ENCODE results near the gene ESR1. TPM values are rescaled to one million over a fixed set of nuclear protein-coding genes. Genes with fewer than 3 reads are reported as not detected.

Gene ESR1
- total and polyA plus RNA-seq, 2 donors (not counting 1 experiment from before 2014, with no cell fraction given): 0.06 to 0.50 TPM

DNA sequence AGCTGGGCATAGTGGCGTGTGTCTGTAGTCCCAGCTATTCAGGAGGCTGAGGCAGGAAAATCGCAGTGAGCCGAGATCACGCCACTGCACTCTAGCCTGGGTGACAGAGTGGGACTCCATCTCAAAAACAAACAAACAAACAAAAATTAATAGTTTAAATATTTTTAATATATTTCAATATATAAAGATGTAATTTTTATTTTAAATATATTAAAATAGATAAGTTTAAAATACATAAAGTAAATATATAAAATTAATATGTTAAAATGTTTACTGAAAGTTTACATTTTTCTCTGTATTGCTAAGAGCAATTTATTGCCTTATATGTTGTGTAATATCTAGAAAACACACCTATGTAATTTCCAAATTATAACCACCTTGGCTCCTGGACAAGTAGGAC lies 44.7 kb upstream of the ESR1 start:
- H3K36me3 ChIP-seq (ENCODE audit: control insufficient read depth, insufficient read depth, low read length): no peaks in the 10 kb centered on the region
- no peaks in the 10 kb centered on the region for H3K79me2 ChIP-seq (ENCODE audit: control insufficient read depth, insufficient read depth, low read length)
- H3K9me3 ChIP-seq (ENCODE audit: control insufficient read depth, insufficient read depth, low read depth, low read length): no peaks in the 10 kb centered on the region
- no peak overlapping the region for H3K9ac ChIP-seq (ENCODE audit: insufficient read depth, low read length)
- H3K4me1 ChIP-seq (ENCODE audit: control insufficient read depth, extremely low read depth, insufficient read depth, low read length): no peaks in the 10 kb centered on the region
- no peak for DNase-seq (ENCODE audit: low read depth in 2 of 2)
- no peak overlapping the region for H3K4me2 ChIP-seq (ENCODE audit: extremely low read depth, insufficient read depth, low read length)
- H2AFZ ChIP-seq (ENCODE audit: low read length): no peak overlapping the region
- no peaks in the 10 kb centered on the region for H3K27me3 ChIP-seq (ENCODE audit: control insufficient read depth, insufficient read depth, low read length)
- H3K27ac ChIP-seq (ENCODE audit: insufficient read depth, low read length): no peak overlapping the region
- no peaks in the 10 kb centered on the region for H4K20me1 ChIP-seq (ENCODE audit: control insufficient read depth, extremely low read depth, insufficient read depth, low read length)
- H3K4me3 ChIP-seq (replicated peaks in 1 of 4; ENCODE audit: control extremely low read depth in 1 of 4, insufficient read depth in 1 of 4, low read depth in 3 of 4, low read length in 4 of 4): peak overlapping the region in 1 of 4 experiments; percentile 51
- TF ChIP-seq EZH2 (IDR thresholded peaks at IDR 0.05; ENCODE audit: low read length, missing control alignments): no peak
- TF ChIP-seq, protein P1, sequence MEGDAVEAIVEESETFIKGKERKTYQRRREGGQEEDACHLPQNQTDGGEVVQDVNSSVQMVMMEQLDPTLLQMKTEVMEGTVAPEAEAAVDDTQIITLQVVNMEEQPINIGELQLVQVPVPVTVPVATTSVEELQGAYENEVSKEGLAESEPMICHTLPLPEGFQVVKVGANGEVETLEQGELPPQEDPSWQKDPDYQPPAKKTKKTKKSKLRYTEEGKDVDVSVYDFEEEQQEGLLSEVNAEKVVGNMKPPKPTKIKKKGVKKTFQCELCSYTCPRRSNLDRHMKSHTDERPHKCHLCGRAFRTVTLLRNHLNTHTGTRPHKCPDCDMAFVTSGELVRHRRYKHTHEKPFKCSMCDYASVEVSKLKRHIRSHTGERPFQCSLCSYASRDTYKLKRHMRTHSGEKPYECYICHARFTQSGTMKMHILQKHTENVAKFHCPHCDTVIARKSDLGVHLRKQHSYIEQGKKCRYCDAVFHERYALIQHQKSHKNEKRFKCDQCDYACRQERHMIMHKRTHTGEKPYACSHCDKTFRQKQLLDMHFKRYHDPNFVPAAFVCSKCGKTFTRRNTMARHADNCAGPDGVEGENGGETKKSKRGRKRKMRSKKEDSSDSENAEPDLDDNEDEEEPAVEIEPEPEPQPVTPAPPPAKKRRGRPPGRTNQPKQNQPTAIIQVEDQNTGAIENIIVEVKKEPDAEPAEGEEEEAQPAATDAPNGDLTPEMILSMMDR (conservative IDR thresholded peaks at IDR 0.05 in 1 of 2, IDR thresholded peaks at IDR 0.05 in 1 of 2; ENCODE audit: low read depth in 1 of 2, low read length in 2 of 2): no peak

DNA sequence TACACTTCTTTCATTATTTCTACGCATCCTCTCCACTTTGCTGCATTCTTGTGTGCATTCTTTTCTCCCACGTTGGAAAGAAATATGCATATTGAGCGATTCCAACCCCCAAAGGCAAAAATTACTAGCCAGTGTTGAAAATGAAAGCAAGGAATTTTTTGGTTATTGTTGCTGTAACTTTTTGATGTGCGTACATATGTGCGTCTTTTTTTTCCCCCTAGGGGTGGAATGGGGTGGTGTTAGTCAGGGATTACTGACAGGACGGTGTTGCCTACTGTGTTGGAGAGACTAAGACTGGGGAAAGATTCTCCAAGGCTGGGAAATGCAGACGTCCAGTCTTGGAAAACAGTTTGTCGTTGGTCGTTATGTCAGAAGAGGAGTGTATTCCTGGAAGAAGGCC lies 44.2 kb upstream of the ESR1 start:
- H3K4me1 ChIP-seq (ENCODE audit: control insufficient read depth, extremely low read depth, insufficient read depth, low read length): no peaks in the 10 kb centered on the region
- no peaks in the 10 kb centered on the region for H3K27me3 ChIP-seq (ENCODE audit: control insufficient read depth, insufficient read depth, low read length)
- H3K9me3 ChIP-seq (ENCODE audit: control insufficient read depth, insufficient read depth, low read depth, low read length): no peaks in the 10 kb centered on the region
- DNase-seq (ENCODE audit: low read depth in 2 of 2): peak; percentile 13 to 28
- no peak overlapping the region for H3K27ac ChIP-seq (ENCODE audit: insufficient read depth, low read length)
- peak overlapping the region; percentile 47 for H2AFZ ChIP-seq (ENCODE audit: low read length)
- peak overlapping the region; percentile 11 to 51 (median 23) for H3K4me3 ChIP-seq (replicated peaks in 1 of 4; ENCODE audit: control extremely low read depth in 1 of 4, insufficient read depth in 1 of 4, low read depth in 3 of 4, low read length in 4 of 4)
- H3K4me2 ChIP-seq (ENCODE audit: extremely low read depth, insufficient read depth, low read length): peak overlapping the region; percentile 75
- no peak overlapping the region for H3K9ac ChIP-seq (ENCODE audit: insufficient read depth, low read length)
- no peaks in the 10 kb centered on the region for H4K20me1 ChIP-seq (ENCODE audit: control insufficient read depth, extremely low read depth, insufficient read depth, low read length)
- TF ChIP-seq, protein P1 (conservative IDR thresholded peaks at IDR 0.05 in 1 of 2, IDR thresholded peaks at IDR 0.05 in 1 of 2; ENCODE audit: low read depth in 1 of 2, low read length in 2 of 2): peak; percentile 45 to 46
- no peak for TF ChIP-seq EZH2 (IDR thresholded peaks at IDR 0.05; ENCODE audit: low read length, missing control alignments)
- H3K36me3 ChIP-seq (ENCODE audit: control insufficient read depth, insufficient read depth, low read length): no peaks in the 10 kb centered on the region
- no peaks in the 10 kb centered on the region for H3K79me2 ChIP-seq (ENCODE audit: control insufficient read depth, insufficient read depth, low read length)

DNA sequence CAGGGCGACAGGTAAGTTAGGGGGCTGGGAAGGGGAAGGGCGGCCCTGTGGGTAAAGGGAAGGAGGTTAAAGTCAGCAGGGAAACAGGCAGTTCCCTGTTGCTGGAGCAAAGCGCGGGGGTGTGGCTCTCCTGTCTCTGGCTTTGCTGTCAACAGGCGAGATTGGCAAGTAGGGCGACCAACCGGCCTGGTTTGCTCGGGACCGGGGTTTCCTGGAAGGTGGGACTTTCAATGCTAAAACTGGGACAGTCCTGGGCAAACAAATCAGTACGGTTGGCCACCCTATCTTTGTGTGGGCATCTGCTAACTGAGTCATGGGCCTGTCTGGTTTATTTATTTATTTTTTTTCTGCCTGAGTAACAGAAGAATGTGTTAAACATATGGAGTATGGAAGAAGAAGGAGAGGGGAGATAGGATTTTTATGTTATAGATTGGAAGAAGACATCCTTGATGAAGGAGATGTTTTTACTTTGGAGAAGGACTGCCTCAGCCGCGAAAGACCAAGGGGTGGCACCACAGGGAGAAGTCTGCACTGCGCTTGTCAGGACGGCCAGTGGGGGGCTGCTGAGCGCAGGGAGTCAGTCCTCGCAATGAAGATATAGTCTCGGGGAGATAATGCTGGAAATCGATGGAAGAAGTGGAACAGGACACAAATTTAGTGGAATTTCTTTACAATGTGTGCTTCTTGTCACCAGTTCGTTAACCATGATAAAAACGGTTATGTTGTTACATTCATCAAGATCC lies 43.4 kb upstream of the ESR1 start:
- Histone ChIP-seq H3K27ac (ENCODE audit: insufficient read depth, low read length) (no peak overlapping the region), H3K4me1 (ENCODE audit: control insufficient read depth, extremely low read depth, insufficient read depth, low read length) (no peaks in the 10 kb centered on the region), H3K79me2 (ENCODE audit: control insufficient read depth, insufficient read depth, low read length) (no peaks in the 10 kb centered on the region), H3K9ac (ENCODE audit: insufficient read depth, low read length) (no peak overlapping the region), H3K4me2 (ENCODE audit: extremely low read depth, insufficient read depth, low read length) (peak overlapping the region; percentile 75), H3K4me3 (replicated peaks in 1 of 4; ENCODE audit: control extremely low read depth in 1 of 4, insufficient read depth in 1 of 4, low read depth in 3 of 4, low read length in 4 of 4) (peak overlapping the region; percentile 11 to 51 (median 28)), H4K20me1 (ENCODE audit: control insufficient read depth, extremely low read depth, insufficient read depth, low read length) (no peaks in the 10 kb centered on the region), H2AFZ (ENCODE audit: low read length) (peak overlapping the region; percentile 9), H3K36me3 (ENCODE audit: control insufficient read depth, insufficient read depth, low read length) (no peaks in the 10 kb centered on the region), H3K9me3 (ENCODE audit: control insufficient read depth, insufficient read depth, low read depth, low read length) (no peaks in the 10 kb centered on the region), H3K27me3 (ENCODE audit: control insufficient read depth, insufficient read depth, low read length) (no peaks in the 10 kb centered on the region)
- DNase-seq (ENCODE audit: low read depth in 2 of 2): peak; percentile 82 to 87
- no peak for TF ChIP-seq EZH2 (IDR thresholded peaks at IDR 0.05; ENCODE audit: low read length, missing control alignments)
- TF ChIP-seq, protein P1 (conservative IDR thresholded peaks at IDR 0.05 in 1 of 2, IDR thresholded peaks at IDR 0.05 in 1 of 2; ENCODE audit: low read depth in 1 of 2, low read length in 2 of 2): peak; percentile 83 to 93

Data from fibroblast of lung (primary cell).